Hepatocyte (in vitro differentiated cells): ENCODE measurements around the gene TUBGCP5.

Source experiments
- EZH2phosphoT487 ChIP-seq: fragments of 200-600 bp; sonication (generic); IDR thresholded peaks from one replicate; pipeline ENCODE4 v1.6.1; 2018; ENCODE audit warnings: antibody characterized with exemption, mild to moderate bottlenecking, low read depth, moderate library complexity; ENCODE audit not compliant: unreplicated experiment, severe bottlenecking
- TF ChIP-seq, protein P1 (sequence below): fragments of 200-600 bp; sonication (generic); IDR thresholded peaks from 2 replicates; pipeline ENCODE4 v1.5.1; 2016; ENCODE audit warnings: antibody characterized with exemption, mild to moderate bottlenecking; ENCODE audit not compliant: poor library complexity

GRCh38 chr15:22989576-22990477, 49.5 kb downstream of the TUBGCP5 start:
- TF ChIP-seq, protein P1, sequence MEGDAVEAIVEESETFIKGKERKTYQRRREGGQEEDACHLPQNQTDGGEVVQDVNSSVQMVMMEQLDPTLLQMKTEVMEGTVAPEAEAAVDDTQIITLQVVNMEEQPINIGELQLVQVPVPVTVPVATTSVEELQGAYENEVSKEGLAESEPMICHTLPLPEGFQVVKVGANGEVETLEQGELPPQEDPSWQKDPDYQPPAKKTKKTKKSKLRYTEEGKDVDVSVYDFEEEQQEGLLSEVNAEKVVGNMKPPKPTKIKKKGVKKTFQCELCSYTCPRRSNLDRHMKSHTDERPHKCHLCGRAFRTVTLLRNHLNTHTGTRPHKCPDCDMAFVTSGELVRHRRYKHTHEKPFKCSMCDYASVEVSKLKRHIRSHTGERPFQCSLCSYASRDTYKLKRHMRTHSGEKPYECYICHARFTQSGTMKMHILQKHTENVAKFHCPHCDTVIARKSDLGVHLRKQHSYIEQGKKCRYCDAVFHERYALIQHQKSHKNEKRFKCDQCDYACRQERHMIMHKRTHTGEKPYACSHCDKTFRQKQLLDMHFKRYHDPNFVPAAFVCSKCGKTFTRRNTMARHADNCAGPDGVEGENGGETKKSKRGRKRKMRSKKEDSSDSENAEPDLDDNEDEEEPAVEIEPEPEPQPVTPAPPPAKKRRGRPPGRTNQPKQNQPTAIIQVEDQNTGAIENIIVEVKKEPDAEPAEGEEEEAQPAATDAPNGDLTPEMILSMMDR: no peak
- TF ChIP-seq EZH2phosphoT487: no peak
